Activated CD4-positive, alpha-beta memory T cell treated with anti-CD3 and anti-CD28 coated beads, Interleukin-2, amount 10 ng/mL, durations not matched to agents 7 days and 5 days (primary cell): Measurements from ENCODE around the gene C10orf71. TPM values are rescaled to one million over a fixed set of nuclear protein-coding genes. Genes with fewer than 3 reads are reported as not detected.

ENCODE experiments used
- CTCF ChIA-PET: fragments of 350-600 bp; sonication (Branson Sonifier 250); formaldehyde crosslinking; loops from one replicate; lab custom pipeline; 2021; ENCODE audit warnings: antibody characterized with exemption, inconsistent platforms; lab: Charles Lee
- POLR2A ChIA-PET: fragments of 350-600 bp; sonication (Branson Sonifier 250); formaldehyde crosslinking; loops from one replicate; lab custom pipeline; 2021; ENCODE audit warnings: antibody characterized with exemption; lab: Charles Lee
- DNase-seq: peaks from one replicate; pipeline ENCODE4 v3.0.0-alpha.2; 2020
- H3K27ac Mint-ChIP-seq: one replicate; pipeline ENCODE4 v1.8.0; 2021; ENCODE audit warnings: mild to moderate bottlenecking, mixed read lengths
- H3K27me3 Mint-ChIP-seq: one replicate; pipeline ENCODE4 v1.8.0; 2021; ENCODE audit warnings: mixed read lengths
- H3K36me3 Mint-ChIP-seq: one replicate; pipeline ENCODE4 v1.8.0; 2021; ENCODE audit warnings: low read depth, mixed read lengths
- H3K4me1 Mint-ChIP-seq: one replicate; pipeline ENCODE4 v1.8.0; 2021; ENCODE audit warnings: mixed read lengths
- H3K4me3 Mint-ChIP-seq: one replicate; pipeline ENCODE4 v1.8.0; 2021; ENCODE audit warnings: mild to moderate bottlenecking, mixed read lengths
- H3K9me3 Mint-ChIP-seq: one replicate; pipeline ENCODE4 v1.8.0; 2021; ENCODE audit warnings: mixed read lengths
- total RNA-seq, 2 experiments: library from RNA; stranded (reverse); gene quantifications; one replicate each; pipeline ENCODE4 v1.2.3, GENCODE V29; 2021

Gene C10orf71
- total RNA-seq, 2 experiments from 2014 or later: not detected

DNA sequence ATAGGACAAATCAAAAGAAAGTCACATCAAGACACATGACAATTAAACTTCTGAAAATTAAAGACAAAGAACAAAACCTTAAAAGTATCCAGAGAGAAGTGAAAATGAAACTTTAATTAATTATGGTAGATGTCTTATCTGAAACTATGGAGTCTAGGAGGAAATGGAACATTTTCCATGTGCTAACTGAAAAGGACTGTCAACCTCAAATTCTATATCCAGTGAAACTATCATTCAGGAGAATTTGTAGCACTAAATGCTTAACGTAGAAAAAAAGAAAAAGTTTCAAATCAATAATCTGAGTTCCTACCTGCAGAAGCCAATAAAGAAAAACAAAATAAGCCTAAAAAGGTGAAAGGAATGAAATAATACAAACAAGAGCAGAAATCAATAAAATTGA lies 33.1 kb upstream of the C10orf71 start:
- no peak for DNase-seq
- Mint-ChIP-seq H3K27me3 (peaks cover 31% of the 10 kb centered on the region), H3K4me3 (no peak overlapping the region), H3K4me1 (peaks cover 2% of the 10 kb centered on the region), H3K27ac (no peak overlapping the region), H3K36me3 (peaks cover 4% of the 10 kb centered on the region), H3K9me3 (peaks cover 13% of the 10 kb centered on the region)
- POLR2A ChIA-PET: no interaction called here
- CTCF ChIA-PET: no interaction called here

DNA sequence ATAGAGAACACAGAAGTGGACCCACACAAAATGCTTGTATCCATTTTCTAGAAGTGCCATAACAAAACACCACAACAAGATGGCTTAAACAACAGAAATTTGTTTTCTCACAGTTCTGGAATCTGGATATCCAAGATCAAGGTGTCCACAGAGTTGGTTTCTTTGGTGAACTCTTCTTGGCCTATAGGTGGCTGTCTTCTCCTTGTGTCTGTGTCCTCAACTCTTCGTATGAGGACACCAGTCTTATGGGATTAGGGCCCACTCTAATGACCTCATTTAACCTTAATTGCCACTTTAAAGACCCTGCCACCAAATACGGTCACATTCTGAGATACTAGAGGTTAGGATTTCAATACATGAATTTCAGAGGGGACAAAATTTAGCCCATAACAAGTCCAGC lies 30.8 kb upstream of the C10orf71 start:
- CTCF ChIA-PET: no interaction called here
- Mint-ChIP-seq H3K9me3 (peaks cover 13% of the 10 kb centered on the region), H3K4me1 (peaks cover 5% of the 10 kb centered on the region), H3K27ac (no peak overlapping the region), H3K27me3 (peaks cover 31% of the 10 kb centered on the region), H3K36me3 (peaks cover 4% of the 10 kb centered on the region), H3K4me3 (no peak overlapping the region)
- no peak for DNase-seq
- POLR2A ChIA-PET: no interaction called here

DNA sequence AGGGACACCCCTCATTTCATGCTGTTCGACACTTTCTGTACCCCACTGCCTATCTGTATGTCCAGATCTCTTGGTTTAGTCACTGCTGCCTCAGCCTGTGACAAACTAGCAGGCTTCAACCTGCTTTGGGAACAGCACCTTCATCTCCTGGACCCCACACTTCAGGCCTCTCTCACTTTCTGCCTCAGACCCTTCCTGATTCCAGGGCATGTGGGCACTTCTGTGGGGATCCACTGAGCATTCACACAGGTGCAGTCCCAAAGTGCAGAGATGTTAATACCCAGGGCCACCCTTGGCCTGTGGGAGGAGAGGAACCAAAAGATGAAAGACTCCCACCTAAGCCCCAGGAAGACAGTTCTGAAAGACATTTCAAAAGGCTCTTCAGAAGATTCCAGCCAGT lies 29.4 kb upstream of the C10orf71 start:
- Mint-ChIP-seq H3K27me3 (peaks cover 28% of the 10 kb centered on the region), H3K36me3 (peaks cover 4% of the 10 kb centered on the region), H3K27ac (no peak overlapping the region), H3K9me3 (peaks cover 13% of the 10 kb centered on the region), H3K4me3 (no peak overlapping the region), H3K4me1 (peaks cover 5% of the 10 kb centered on the region)
- DNase-seq: no peak
- POLR2A ChIA-PET: no interaction called here
- CTCF ChIA-PET: no interaction called here

DNA sequence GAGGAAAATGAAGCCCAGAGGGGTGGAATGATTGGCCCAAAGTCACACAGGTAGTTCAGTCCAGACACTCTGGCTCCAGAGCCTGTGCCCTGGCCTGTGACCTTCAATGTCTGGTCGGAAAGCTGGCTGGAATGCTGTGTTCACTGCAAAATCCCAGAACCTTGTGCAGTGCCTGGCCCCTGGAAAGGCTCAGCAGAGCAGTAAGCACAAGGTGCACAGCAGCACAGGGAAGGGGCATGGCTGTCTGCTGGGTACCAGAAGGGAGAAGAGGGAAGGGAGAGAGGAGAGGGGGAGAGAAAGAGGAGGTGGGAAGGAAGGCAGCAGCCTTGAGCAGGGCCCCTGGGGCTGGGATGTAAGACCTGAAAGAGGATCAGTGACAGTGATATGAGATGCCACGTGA lies 28.4 kb upstream of the C10orf71 start:
- H3K4me3 Mint-ChIP-seq: no peak overlapping the region
- ChIA-PET POLR2A (no interaction called here), CTCF (no interaction called here)
- H3K27me3 Mint-ChIP-seq: peaks cover 21% of the 10 kb centered on the region
- H3K27ac Mint-ChIP-seq: no peak overlapping the region
- no peak for DNase-seq
- H3K4me1 Mint-ChIP-seq: peaks cover 3% of the 10 kb centered on the region
- H3K9me3 Mint-ChIP-seq: peaks cover 9% of the 10 kb centered on the region
- H3K36me3 Mint-ChIP-seq: peaks cover 4% of the 10 kb centered on the region

DNA sequence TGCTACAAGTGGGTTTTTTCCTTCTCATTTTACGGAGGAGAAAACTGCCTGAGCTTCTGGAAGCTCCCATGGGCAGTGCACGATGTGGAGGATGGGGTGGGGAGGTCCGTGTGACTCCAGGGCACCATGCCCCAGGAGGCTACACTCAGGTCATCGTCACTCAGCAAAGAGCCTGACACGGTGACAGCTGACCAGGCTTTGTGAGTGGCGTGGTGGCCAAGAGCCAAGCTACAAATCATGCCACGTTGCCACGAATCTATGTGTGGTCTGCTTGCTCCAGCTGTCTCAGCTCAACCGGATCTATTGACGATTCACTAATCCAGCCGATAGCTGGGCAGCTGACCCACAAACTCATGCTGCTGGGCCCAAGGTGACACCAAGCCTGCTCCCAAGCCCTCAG lies 27.6 kb upstream of the C10orf71 start:
- CTCF ChIA-PET: no interaction called here
- Mint-ChIP-seq H3K27me3 (peaks cover 15% of the 10 kb centered on the region), H3K9me3 (peaks cover 2% of the 10 kb centered on the region), H3K36me3 (peaks cover under 1% of the 10 kb centered on the region), H3K4me3 (no peak overlapping the region), H3K4me1 (peaks cover 3% of the 10 kb centered on the region), H3K27ac (no peak overlapping the region)
- POLR2A ChIA-PET: no interaction called here
- no peak for DNase-seq

DNA sequence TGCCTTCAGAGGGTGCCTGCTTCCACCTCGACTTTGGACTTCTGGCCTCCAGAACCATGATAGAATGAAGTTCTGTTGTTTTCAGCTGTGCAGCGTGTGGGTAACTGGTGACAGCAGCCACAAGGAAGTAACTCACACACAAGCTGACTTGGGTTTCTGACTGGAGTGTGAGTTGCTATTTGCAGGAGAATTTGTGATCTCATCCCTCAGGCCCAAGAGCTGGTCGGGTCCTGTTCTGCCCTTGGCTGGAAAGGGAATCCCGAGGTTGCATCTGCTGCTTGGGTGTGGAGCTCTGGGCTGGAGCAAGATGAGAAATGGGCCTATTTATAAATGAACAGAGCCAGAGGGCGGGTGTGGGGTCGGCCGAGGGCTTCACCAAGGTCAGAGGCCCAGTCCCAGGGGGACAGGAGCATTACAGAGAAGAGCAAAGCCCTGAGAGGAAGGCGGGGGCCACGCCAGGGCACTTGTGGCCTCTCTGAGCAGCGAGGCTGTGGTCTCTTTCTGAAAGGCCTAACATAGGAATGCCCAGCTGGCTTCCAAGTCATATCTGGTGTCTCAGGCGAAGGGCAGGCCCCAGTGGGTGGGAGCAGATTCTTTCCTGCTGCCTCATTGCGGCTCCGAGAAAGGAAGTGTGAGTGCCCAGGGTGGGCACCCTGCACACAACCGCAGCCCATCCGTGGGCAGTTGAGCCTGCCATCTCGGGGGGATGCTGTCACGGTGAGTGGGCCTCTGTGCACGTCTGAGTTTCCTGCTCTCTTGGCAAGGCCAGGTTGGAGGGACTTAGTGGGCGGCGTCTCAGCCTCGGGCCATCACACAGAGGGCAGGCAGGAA lies 26.5 kb upstream of the C10orf71 start:
- Mint-ChIP-seq H3K27ac (no peak overlapping the region), H3K27me3 (peaks cover 10% of the 10 kb centered on the region), H3K4me3 (no peak overlapping the region), H3K36me3 (no peaks in the 10 kb centered on the region), H3K4me1 (peaks cover 3% of the 10 kb centered on the region), H3K9me3 (no peaks in the 10 kb centered on the region)
- no peak for DNase-seq
- ChIA-PET POLR2A (no interaction called here), CTCF (no interaction called here)

DNA sequence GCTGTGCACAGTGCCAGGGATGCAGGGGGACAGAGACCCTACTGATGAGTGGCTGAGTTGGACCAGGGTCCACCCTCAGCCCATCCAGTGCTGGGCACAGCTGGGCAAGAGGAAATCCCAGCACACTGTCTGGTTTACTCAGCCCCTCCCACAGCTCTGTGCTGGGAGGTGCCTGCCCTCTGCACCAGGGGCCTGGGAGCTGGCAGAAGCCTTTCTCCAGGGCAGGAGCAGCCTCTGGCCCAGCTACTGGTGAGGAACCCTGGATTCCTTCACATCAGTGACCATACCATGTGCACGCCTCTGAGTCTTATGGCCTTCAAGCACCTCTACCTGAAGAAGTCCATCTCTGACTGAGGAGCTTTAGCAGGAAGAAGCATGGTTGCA lies 25.9 kb upstream of the C10orf71 start:
- no peaks in the 10 kb centered on the region for H3K9me3 Mint-ChIP-seq
- peaks cover 3% of the 10 kb centered on the region for H3K4me1 Mint-ChIP-seq
- ChIA-PET CTCF (interaction anchor here (0.9 kb wide), 1 partner anchor 35 kb away, joined by 3 read pairs; no protein-coding TSS in a partner anchor), POLR2A (no interaction called here)
- no peak for DNase-seq
- peaks cover 10% of the 10 kb centered on the region for H3K27me3 Mint-ChIP-seq
- no peak overlapping the region for H3K4me3 Mint-ChIP-seq
- no peak overlapping the region for H3K27ac Mint-ChIP-seq
- no peaks in the 10 kb centered on the region for H3K36me3 Mint-ChIP-seq

DNA sequence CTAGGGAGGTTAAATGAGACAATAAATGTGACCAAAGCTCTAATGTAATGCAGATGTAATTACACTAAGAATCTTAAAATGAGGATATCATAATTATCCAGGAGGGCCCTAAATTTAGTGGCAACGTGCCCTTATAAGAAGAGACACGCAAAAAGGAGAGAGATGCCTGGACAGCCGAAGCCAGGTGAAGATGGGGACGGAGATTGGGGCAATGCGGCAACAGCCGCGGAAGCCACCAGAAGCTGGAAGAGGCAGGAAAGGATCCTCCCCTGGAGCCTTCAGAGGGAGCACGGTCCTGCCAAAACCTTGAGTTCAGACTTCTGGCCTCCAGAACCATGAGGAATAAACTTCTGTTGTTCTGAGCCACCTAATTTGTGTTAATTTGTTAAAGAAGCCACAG lies 25.3 kb upstream of the C10orf71 start:
- peaks cover 8% of the 10 kb centered on the region for H3K27me3 Mint-ChIP-seq
- H3K4me1 Mint-ChIP-seq: peaks cover 3% of the 10 kb centered on the region
- H3K9me3 Mint-ChIP-seq: no peaks in the 10 kb centered on the region
- no peak overlapping the region for H3K27ac Mint-ChIP-seq
- DNase-seq: no peak
- no peak overlapping the region for H3K4me3 Mint-ChIP-seq
- H3K36me3 Mint-ChIP-seq: no peaks in the 10 kb centered on the region
- CTCF ChIA-PET: interaction anchor here (0.9 kb wide), 1 partner anchor 34 kb away, joined by 3 read pairs; no protein-coding TSS in a partner anchor
- POLR2A ChIA-PET: no interaction called here

DNA sequence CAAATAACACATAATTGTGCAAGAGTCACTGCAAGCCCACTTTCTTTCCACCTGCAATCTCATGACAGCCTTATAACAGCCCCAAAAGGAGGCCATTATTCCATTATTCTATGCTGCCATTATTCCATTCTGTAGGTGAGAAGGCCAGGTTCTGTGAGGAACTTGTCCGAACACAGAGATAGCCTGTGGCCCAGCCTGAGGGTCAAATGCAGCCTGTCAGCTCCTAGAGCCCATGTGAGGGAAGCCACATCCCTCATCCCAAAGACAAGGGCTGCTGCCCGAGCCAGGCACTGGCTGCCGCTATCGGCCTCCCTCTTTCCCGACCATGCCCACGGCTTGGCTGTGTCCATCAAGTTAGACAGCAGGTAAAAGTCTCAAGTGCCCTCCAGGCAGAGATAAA lies 24.1 kb upstream of the C10orf71 start:
- CTCF ChIA-PET: no interaction called here
- Mint-ChIP-seq H3K36me3 (no peaks in the 10 kb centered on the region), H3K4me3 (no peak overlapping the region), H3K9me3 (no peaks in the 10 kb centered on the region), H3K27ac (no peak overlapping the region), H3K4me1 (peaks cover 9% of the 10 kb centered on the region), H3K27me3 (peaks cover 5% of the 10 kb centered on the region)
- POLR2A ChIA-PET: no interaction called here
- DNase-seq: no peak

DNA sequence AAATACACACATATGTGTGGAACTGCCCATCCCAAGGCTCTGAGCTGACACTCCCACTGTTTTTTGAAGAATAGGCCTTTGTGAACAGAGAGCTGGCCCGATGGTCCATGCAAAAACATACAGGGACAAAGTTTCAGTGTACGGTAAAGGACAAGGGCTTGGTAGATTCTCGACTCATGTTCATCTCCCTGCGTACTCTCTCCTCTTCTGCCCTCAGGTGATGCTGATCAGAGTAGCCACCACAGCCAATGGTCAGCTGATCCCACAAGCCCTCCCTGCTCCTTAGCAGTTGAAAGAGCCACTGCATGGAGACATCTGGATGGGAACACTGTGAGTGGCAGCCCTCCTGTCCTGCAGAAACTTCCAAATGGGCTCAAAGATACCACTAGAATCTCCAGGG lies 23.1 kb upstream of the C10orf71 start:
- no peaks in the 10 kb centered on the region for H3K36me3 Mint-ChIP-seq
- H3K4me3 Mint-ChIP-seq: no peak overlapping the region
- DNase-seq: no peak
- no peaks in the 10 kb centered on the region for H3K9me3 Mint-ChIP-seq
- peaks cover 14% of the 10 kb centered on the region for H3K4me1 Mint-ChIP-seq
- ChIA-PET POLR2A (no interaction called here), CTCF (no interaction called here)
- no peak overlapping the region for H3K27ac Mint-ChIP-seq
- H3K27me3 Mint-ChIP-seq: peaks cover 3% of the 10 kb centered on the region

DNA sequence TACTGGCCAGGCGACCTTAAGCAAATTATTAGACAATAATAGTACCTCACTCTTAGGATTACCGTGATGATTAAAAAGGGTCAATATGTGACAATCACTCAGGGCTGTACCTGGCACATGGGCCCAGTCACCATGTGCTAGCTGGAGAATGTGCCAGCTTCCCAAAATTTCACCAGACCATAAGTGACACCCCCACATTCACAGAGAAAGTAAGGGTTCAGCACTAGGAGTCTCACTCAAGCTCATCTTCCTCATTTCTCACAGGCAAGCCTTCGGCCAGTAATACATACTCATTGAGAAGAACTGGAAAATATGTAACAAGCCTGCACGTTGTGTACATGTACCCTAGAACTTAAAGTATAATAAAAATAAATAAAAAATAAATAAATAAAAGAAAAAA lies 22.4 kb upstream of the C10orf71 start:
- no peak for DNase-seq
- Mint-ChIP-seq H3K4me1 (peaks cover 14% of the 10 kb centered on the region), H3K27ac (no peak overlapping the region), H3K4me3 (no peak overlapping the region), H3K9me3 (no peaks in the 10 kb centered on the region), H3K36me3 (no peaks in the 10 kb centered on the region), H3K27me3 (peaks cover 3% of the 10 kb centered on the region)
- POLR2A ChIA-PET: no interaction called here
- CTCF ChIA-PET: no interaction called here

DNA sequence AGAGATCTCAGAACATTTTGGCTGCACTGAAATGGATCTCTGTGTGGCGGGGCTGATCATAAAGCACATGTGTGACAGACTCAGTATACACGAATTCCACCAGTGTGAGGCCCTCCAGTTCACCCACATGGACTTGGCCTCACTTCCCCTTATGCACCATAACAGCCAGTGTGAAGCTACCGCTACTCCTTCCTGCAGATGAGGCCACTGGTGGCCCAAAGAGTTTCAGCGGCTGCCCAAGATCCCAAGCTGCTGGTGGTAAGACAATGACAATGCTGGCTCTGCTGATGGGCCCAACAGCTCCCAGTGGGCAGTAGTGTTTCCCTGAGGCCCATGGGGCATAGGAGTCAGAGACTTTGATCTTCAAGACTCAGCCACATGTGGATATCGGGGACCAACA lies 21.0 kb upstream of the C10orf71 start:
- CTCF ChIA-PET: no interaction called here
- no peaks in the 10 kb centered on the region for H3K9me3 Mint-ChIP-seq
- no peak for DNase-seq

DNA sequence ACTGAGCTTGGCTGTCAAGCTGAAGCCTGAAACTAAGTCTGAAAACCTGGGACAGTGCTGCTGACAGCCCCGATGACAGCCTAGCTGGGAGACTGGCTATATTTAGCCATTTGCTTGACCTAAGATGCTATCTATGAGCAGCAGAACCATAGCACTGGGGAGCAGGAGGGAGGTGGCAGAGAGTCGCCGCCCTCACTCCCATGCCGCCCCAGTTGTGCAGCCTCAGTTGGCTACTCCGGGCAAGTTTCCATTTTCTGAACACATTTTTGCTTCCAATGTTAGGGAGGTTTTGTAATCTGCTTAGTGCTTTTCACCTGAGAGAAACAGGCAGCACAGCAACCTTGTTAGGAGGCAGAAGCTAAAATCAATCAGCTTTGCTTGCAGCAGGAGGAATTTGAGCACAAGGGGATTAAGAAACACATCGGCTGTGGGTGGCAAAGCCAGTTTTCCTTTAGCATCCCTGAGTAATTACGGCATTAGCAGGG lies 20.4 kb upstream of the C10orf71 start:
- H3K4me1 Mint-ChIP-seq: peaks cover 11% of the 10 kb centered on the region
- CTCF ChIA-PET: no interaction called here
- DNase-seq: no peak
- no peaks in the 10 kb centered on the region for H3K9me3 Mint-ChIP-seq
- POLR2A ChIA-PET: no interaction called here
- H3K27ac Mint-ChIP-seq: no peak overlapping the region
- no peaks in the 10 kb centered on the region for H3K36me3 Mint-ChIP-seq
- no peak overlapping the region for H3K4me3 Mint-ChIP-seq
- peaks cover 4% of the 10 kb centered on the region for H3K27me3 Mint-ChIP-seq

More for the DNA sequence above, 21.0 kb upstream of the C10orf71 start:
- Mint-ChIP-seq H3K36me3 (no peaks in the 10 kb centered on the region), H3K27me3 (peaks cover 3% of the 10 kb centered on the region), H3K4me1 (peaks cover 11% of the 10 kb centered on the region), H3K4me3 (no peak overlapping the region), H3K27ac (no peak overlapping the region)
- POLR2A ChIA-PET: no interaction called here
